Glutamatergic neuron (in vitro differentiated cells): ENCODE data around the gene C2orf69. TPM values are rescaled to one million over a fixed set of nuclear protein-coding genes. Genes with fewer than 3 reads are reported as not detected.
"Not testable (repeated sequence)": the region's sequence is repeated elsewhere in the genome, so short reads cannot be mapped to it uniquely, and the experiment has no call there.

Experiments used
- DNase-seq: peaks from one replicate; pipeline ENCODE4 v3.0.0; 2022
- H3K27ac Mint-ChIP-seq: one replicate; pipeline ENCODE4 v1.8.0; 2020; ENCODE audit warnings: mild to moderate bottlenecking, mixed read lengths, inconsistent platforms; ENCODE audit not compliant: unreplicated experiment
- H3K27me3 Mint-ChIP-seq: one replicate; pipeline ENCODE4 v1.8.0; 2020; ENCODE audit warnings: mild to moderate bottlenecking, moderate library complexity, mixed read lengths, inconsistent platforms; ENCODE audit not compliant: unreplicated experiment
- H3K36me3 Mint-ChIP-seq: one replicate; pipeline ENCODE4 v1.8.0; 2020; ENCODE audit warnings: mild to moderate bottlenecking, mixed read lengths, inconsistent platforms; ENCODE audit not compliant: unreplicated experiment
- H3K4me1 Mint-ChIP-seq: one replicate; pipeline ENCODE4 v1.8.0; 2020; ENCODE audit warnings: mild to moderate bottlenecking, low read depth, mixed read lengths, inconsistent platforms; ENCODE audit not compliant: unreplicated experiment
- H3K4me3 Mint-ChIP-seq: one replicate; pipeline ENCODE4 v1.8.0; 2020; ENCODE audit warnings: mild to moderate bottlenecking, mixed read lengths, inconsistent platforms; ENCODE audit not compliant: unreplicated experiment
- H3K9me3 Mint-ChIP-seq: one replicate; pipeline ENCODE4 v1.8.0; 2020; ENCODE audit warnings: mild to moderate bottlenecking, moderate library complexity, mixed read lengths, inconsistent platforms; ENCODE audit not compliant: unreplicated experiment
- CTCF ChIP-seq: fragments of 200-600 bp; sonication (generic); IDR thresholded peaks from one replicate; pipeline ENCODE4 v1.5.0; 2021; ENCODE audit not compliant: partially characterized antibody, unreplicated experiment
- total RNA-seq: library from RNA; stranded (reverse); fragmentation: NEBNext Ultra II Directional; extraction: Animal tissue kit (Norgen Biotek cat#: 25700); gene quantifications from one replicate; pipeline ENCODE4 v1.2.1, GENCODE V29; 2021; ENCODE audit not compliant: unreplicated experiment

The C2orf69 gene
- total RNA-seq, 1 donor from 2014 or later = 27.3 TPM

DNA sequence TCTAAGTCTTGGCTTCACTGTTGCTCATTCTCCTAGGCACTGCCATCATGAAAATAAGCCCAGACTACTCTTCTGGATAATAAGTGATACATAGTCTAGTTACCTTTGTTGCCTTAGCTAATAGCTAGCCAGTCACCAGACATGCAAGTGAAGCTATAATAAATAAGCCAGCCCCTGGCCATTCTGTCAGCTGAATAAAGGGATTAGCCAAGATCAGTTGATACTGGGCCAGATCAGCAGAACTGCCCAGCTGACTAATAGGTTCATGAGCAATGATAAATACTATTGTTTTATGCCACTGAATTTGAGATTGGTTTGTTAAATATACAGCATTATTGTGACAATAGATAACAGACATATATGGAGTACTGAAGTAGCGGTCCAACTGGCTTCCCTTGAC lies 8.0 kb upstream of the C2orf69 start:
- no peak for DNase-seq
- Mint-ChIP-seq H3K36me3 (no peaks in the 10 kb centered on the region), H3K9me3 (no peaks in the 10 kb centered on the region), H3K27ac (no peak overlapping the region), H3K4me3 (no peak overlapping the region), H3K4me1 (no peaks in the 10 kb centered on the region), H3K27me3 (no peaks in the 10 kb centered on the region)
- TF ChIP-seq CTCF = no peak

DNA sequence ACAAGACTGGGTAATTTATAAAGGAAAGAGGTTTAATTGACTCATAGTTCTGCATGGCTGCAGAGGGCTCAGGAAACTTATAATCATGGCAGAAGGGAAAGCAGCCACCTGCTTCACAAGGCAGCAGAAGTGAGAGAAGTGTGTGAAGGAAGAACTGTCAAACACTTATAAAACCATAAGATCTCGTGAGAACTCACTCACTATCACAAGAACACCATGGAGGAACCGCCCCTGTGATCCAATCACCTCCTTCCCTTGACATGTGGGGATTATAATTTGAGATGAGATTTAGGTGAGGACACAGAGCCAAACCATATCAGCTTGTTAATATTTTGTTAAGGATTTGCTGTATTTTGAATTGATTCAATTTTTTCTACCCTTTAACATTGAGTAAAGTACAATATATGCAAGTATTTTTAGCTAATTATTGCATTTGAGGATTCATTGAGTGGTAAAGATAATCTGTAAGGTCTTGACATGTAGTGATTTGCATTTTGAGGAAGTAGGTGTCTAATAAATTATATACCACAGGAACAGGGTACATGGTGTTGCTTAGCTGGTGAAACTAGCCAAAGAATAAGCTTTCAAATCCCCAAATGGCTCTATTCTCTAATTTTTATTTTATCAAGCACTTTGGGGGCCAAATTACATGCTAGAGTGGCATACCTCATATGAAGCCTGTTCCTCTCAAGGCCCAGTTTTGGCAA lies 3.9 kb upstream of the C2orf69 start:
- peaks cover 3% of the 10 kb centered on the region for H3K27me3 Mint-ChIP-seq
- H3K4me1 Mint-ChIP-seq = peaks cover 3% of the 10 kb centered on the region
- no peak for DNase-seq
- no peaks in the 10 kb centered on the region for H3K36me3 Mint-ChIP-seq
- TF ChIP-seq CTCF = no peak
- peaks cover 7% of the 10 kb centered on the region for H3K9me3 Mint-ChIP-seq
- H3K27ac Mint-ChIP-seq = no peak overlapping the region
- no peak overlapping the region for H3K4me3 Mint-ChIP-seq

DNA sequence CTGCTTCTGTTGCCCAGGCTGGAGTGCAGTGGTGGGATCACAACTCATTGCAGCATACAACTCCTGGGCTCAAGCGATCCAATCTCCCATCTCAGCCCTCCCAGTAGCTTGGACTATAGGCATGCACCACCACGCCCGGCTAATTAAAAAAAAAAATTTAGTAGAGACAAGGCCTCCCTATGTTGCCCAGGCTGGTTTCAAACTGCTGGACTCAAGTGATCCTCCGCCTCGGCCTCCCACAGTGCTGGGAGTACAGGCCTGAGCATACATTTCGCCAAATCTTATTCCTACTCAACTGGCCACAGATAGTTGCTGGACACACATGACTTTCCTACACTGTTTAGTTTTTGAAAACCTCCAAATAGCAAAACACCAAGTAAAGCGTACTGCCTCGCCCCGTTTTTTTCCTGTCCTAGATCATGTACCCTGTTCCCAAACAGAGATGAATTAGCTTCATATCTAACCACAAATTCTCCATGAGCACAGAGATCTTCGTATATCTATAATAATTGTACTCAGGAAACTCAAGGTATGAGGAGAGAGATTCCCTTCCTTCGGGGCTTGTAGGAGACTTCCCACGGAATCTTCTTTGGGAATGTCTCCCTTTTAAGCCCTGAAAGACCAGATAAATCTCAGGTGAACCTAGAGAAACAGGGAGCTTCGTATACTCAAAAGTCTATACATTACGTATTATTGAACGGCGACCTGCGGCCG lies 598 bp upstream of the C2orf69 start:
- no peak for TF ChIP-seq CTCF
- no peaks in the 10 kb centered on the region for H3K36me3 Mint-ChIP-seq
- peaks cover 3% of the 10 kb centered on the region for H3K27me3 Mint-ChIP-seq
- peak overlapping the region; percentile 98 for H3K4me3 Mint-ChIP-seq
- DNase-seq = no peak
- peak overlapping the region; percentile 87 for H3K27ac Mint-ChIP-seq
- H3K4me1 Mint-ChIP-seq = peaks cover 13% of the 10 kb centered on the region
- H3K9me3 Mint-ChIP-seq = peaks cover 7% of the 10 kb centered on the region

- Mint-ChIP-seq H3K36me3 (peaks cover 11% of the 10 kb centered on the region), H3K27ac (peak overlapping the region; percentile 98), H3K4me1 (peaks cover 13% of the 10 kb centered on the region), H3K27me3 (peaks cover 3% of the 10 kb centered on the region), H3K4me3 (peak overlapping the region; percentile 98), H3K9me3 (peaks cover 7% of the 10 kb centered on the region)
- no peak for TF ChIP-seq CTCF
- DNase-seq = no peak
Measured at GRCh38 chr2:199911877-199912161, 726 bp downstream of the C2orf69 start.

GRCh38 chr2:199912553-199913114 lies 1.5 kb downstream of the C2orf69 start:
- H3K27me3 Mint-ChIP-seq = not testable (repeated sequence)

More at GRCh38 chr2:199912553-199913114, 1.5 kb downstream of the C2orf69 start:
- peaks cover 19% of the 10 kb centered on the region for H3K36me3 Mint-ChIP-seq
- H3K9me3 Mint-ChIP-seq, DNase-seq: not testable (repeated sequence)
- H3K4me1 Mint-ChIP-seq = peaks cover 13% of the 10 kb centered on the region
- H3K4me3 Mint-ChIP-seq = peak overlapping the region; percentile 98
- peak overlapping the region; percentile 67 for H3K27ac Mint-ChIP-seq
